ENCODE results near the gene PEAR1. TPM values are rescaled to one million over a fixed set of nuclear protein-coding genes. Genes with fewer than 3 reads are reported as not detected.

PEAR1 gene
- total RNA-seq, 1 experiment from 2014 or later = 9.8 TPM

DNA sequence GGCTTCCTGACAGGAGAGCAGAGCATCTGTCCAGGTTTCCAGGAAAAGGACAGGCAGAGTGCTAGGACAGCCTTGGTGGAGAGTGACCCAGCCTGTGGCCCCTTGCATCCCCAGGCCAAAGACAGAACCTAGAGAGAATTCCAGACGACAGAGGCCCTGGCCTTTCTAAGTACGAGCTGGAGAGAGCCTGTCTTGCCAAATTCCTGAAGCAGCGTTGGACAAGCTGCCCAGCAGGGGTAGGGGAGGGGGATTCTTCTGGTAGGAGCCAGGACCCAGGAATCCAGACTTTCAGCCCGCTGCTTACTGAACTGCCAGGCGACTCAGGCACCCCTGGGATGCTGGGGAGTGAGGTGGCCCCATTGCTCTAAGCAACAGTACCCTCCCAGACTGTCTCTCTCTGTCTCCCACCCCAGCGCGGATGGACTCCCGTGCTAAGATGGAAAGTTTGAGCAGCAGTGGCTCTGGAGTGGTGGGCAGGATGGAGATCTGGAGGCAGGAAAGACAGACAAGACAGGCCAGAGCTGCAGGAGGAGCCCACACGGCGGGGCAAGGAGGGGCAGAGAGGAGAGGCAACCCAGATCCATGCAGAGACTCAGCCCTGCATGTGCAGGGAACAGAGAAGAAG is 8.8 kb upstream of the PEAR1 start:
- CTCF ChIA-PET = interaction anchor here (0.7 kb wide), 1 partner anchor 12 kb away, joined by 4 read pairs; no protein-coding TSS in a partner anchor
- Histone ChIP-seq H4K20me1 (ENCODE audit: insufficient read depth) (no peaks in the 10 kb centered on the region), H3K4me2 (no peak overlapping the region), H3K79me2 (ENCODE audit: low read depth) (no peaks in the 10 kb centered on the region), H3K9me3 (ENCODE audit: insufficient read depth, low read depth) (no peaks in the 10 kb centered on the region), H3F3A (ENCODE audit: insufficient read depth, low read depth) (no peaks in the 10 kb centered on the region), H3K27ac (no peak overlapping the region), H3K27me3 (ENCODE audit: insufficient read depth, low read depth) (peaks cover 39% of the 10 kb centered on the region), H3K36me3 (ENCODE audit: low read depth) (no peaks in the 10 kb centered on the region), H3K4me1 (replicated peaks; ENCODE audit: insufficient read depth) (no peaks in the 10 kb centered on the region), H3K9me2 (ENCODE audit: insufficient read depth) (no peaks in the 10 kb centered on the region), H2AFZ (no peak overlapping the region), H3K4me3 (no peak overlapping the region)
- TF ChIP-seq, protein P1, sequence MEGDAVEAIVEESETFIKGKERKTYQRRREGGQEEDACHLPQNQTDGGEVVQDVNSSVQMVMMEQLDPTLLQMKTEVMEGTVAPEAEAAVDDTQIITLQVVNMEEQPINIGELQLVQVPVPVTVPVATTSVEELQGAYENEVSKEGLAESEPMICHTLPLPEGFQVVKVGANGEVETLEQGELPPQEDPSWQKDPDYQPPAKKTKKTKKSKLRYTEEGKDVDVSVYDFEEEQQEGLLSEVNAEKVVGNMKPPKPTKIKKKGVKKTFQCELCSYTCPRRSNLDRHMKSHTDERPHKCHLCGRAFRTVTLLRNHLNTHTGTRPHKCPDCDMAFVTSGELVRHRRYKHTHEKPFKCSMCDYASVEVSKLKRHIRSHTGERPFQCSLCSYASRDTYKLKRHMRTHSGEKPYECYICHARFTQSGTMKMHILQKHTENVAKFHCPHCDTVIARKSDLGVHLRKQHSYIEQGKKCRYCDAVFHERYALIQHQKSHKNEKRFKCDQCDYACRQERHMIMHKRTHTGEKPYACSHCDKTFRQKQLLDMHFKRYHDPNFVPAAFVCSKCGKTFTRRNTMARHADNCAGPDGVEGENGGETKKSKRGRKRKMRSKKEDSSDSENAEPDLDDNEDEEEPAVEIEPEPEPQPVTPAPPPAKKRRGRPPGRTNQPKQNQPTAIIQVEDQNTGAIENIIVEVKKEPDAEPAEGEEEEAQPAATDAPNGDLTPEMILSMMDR (conservative IDR thresholded peaks at IDR 0.05) = no peak
- no peak for TF ChIP-seq EZH2 (IDR thresholded peaks at IDR 0.05; ENCODE audit: low read depth)
- DNase-seq = no peak
- no TSS peak for BruUV-seq (replicated peaks)
- intact Hi-C loops (cut with micrococcal nuclease; ENCODE audit: unreplicated experiment) = no loop called here
- POLR2A ChIA-PET (ENCODE audit: unreplicated experiment) = no interaction called here

DNA sequence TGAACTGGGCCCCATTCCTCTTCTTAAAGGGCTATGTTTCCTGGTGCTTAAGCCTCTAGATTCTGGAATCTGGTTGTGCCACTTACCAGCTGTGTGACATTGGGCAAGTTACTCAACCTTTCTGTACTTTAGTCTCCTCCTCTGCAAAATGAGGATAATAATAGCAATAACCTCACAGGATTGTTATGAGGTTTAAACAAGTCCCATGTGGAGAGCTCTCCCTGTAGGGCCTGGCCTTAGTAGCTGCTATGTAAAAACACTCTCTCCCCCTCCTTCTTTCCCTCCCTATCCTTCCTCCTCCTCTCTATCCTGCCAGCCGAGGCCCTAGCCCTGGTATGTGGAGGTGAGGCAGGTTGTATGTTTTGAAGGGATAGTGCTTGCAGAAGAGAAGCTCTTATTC is 8.2 kb upstream of the PEAR1 start:
- BruUV-seq (replicated peaks) = no TSS peak
- ChIA-PET POLR2A (ENCODE audit: unreplicated experiment) (interaction anchor here (0.6 kb wide), 1 partner anchor 182 kb away, joined by 6 read pairs; no protein-coding TSS in a partner anchor), CTCF (no interaction called here)
- Histone ChIP-seq H3K4me3 (no peak overlapping the region), H3K4me1 (replicated peaks; ENCODE audit: insufficient read depth) (no peaks in the 10 kb centered on the region), H3F3A (ENCODE audit: insufficient read depth, low read depth) (no peaks in the 10 kb centered on the region), H3K27me3 (ENCODE audit: insufficient read depth, low read depth) (peaks cover 33% of the 10 kb centered on the region), H3K36me3 (ENCODE audit: low read depth) (no peaks in the 10 kb centered on the region), H2AFZ (no peak overlapping the region), H3K9me3 (ENCODE audit: insufficient read depth, low read depth) (no peaks in the 10 kb centered on the region), H4K20me1 (ENCODE audit: insufficient read depth) (no peaks in the 10 kb centered on the region), H3K27ac (no peak overlapping the region), H3K9me2 (ENCODE audit: insufficient read depth) (no peaks in the 10 kb centered on the region), H3K79me2 (ENCODE audit: low read depth) (no peaks in the 10 kb centered on the region), H3K4me2 (no peak overlapping the region)
- TF ChIP-seq, protein P1 (conservative IDR thresholded peaks at IDR 0.05) = no peak
- no peak for TF ChIP-seq EZH2 (IDR thresholded peaks at IDR 0.05; ENCODE audit: low read depth)
- intact Hi-C loops (cut with micrococcal nuclease; ENCODE audit: unreplicated experiment) = no loop called here
- DNase-seq = no peak

DNA sequence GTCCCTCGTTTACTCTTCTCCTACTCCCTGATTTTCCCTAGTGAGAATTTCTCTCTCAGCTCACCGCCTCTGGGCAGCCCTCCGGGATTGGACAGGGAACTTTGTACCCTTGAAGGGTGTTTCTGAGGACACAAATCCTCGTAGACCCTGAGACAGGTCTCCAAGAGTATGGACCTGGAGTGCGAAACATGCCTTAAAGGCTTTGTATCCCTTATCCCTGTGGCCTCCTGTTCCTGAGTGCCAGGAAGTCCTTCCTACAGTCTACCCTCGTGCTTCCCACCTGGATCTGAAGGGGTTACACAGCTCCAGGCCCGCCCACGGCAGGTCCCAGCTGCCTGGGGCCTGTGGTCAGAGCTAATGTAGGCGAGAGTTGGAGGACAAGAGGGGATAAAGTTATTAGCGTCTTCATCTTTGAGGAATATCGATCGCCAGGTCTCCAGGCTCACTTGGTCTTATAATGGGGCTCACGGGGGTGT is 7.6 kb upstream of the PEAR1 start:
- Histone ChIP-seq H3K9me3 (ENCODE audit: insufficient read depth, low read depth) (no peaks in the 10 kb centered on the region), H3K36me3 (ENCODE audit: low read depth) (no peaks in the 10 kb centered on the region), H4K20me1 (ENCODE audit: insufficient read depth) (no peaks in the 10 kb centered on the region), H2AFZ (no peak overlapping the region), H3K4me3 (no peak overlapping the region), H3K9me2 (ENCODE audit: insufficient read depth) (no peaks in the 10 kb centered on the region), H3K79me2 (ENCODE audit: low read depth) (no peaks in the 10 kb centered on the region), H3K4me2 (no peak overlapping the region), H3F3A (ENCODE audit: insufficient read depth, low read depth) (no peaks in the 10 kb centered on the region), H3K27ac (no peak overlapping the region), H3K27me3 (ENCODE audit: insufficient read depth, low read depth) (peaks cover 27% of the 10 kb centered on the region), H3K4me1 (replicated peaks; ENCODE audit: insufficient read depth) (no peaks in the 10 kb centered on the region)
- POLR2A ChIA-PET (ENCODE audit: unreplicated experiment) = interaction anchor here (0.6 kb wide), 1 partner anchor 182 kb away, joined by 6 read pairs; no protein-coding TSS in a partner anchor
- intact Hi-C loops (cut with micrococcal nuclease; ENCODE audit: unreplicated experiment) = no loop called here
- no TSS peak for BruUV-seq (replicated peaks)
- TF ChIP-seq EZH2 (IDR thresholded peaks at IDR 0.05; ENCODE audit: low read depth) = no peak
- TF ChIP-seq, protein P1 (conservative IDR thresholded peaks at IDR 0.05) = no peak
- CTCF ChIA-PET = no interaction called here
- no peak for DNase-seq
